Mucosa of rectum (tissue), 2 donors: ENCODE data around the gene HAUS8.
A peak's percentile ranks its signal among the peaks of the same experiment; 100 is the strongest.

Experiments used
- H3K27ac ChIP-seq, 2 donors: one replicate each; pipeline ENCODE4 v1.7.0; 2013; ENCODE audit warnings: inconsistent platforms in 2 of 2, low read depth in 2 of 2, low read length in 2 of 2
- H3K27me3 ChIP-seq, 2 donors: one replicate each; pipeline ENCODE4 v1.7.0; 2013; ENCODE audit warnings: low read length in 2 of 2; ENCODE audit not compliant: control insufficient read depth in 2 of 2, insufficient read depth in 2 of 2
- H3K36me3 ChIP-seq, 2 donors: one replicate each; pipeline ENCODE4 v1.7.0; 2013; ENCODE audit warnings: low read length in 2 of 2; ENCODE audit not compliant: control insufficient read depth in 2 of 2, insufficient read depth in 2 of 2
- H3K4me1 ChIP-seq, 2 donors: one replicate each; pipeline ENCODE4 v1.7.0; 2013; ENCODE audit warnings: low read length in 2 of 2, mild to moderate bottlenecking in 1 of 2; ENCODE audit not compliant: control insufficient read depth in 2 of 2, insufficient read depth in 2 of 2
- H3K4me3 ChIP-seq, 2 donors: one replicate each; pipeline ENCODE4 v1.7.0; 2013; ENCODE audit warnings: low read length in 2 of 2
- H3K9ac ChIP-seq, 2 donors: one replicate each; pipeline ENCODE4 v1.7.0; 2013; ENCODE audit warnings: low read length in 2 of 2, low read depth in 1 of 2, mild to moderate bottlenecking in 1 of 2
- H3K9me3 ChIP-seq, 2 donors: one replicate each; pipeline ENCODE4 v1.7.0; 2013; ENCODE audit warnings: low read length in 2 of 2; ENCODE audit not compliant: control insufficient read depth in 2 of 2
- donor health status: healthy.
- donor health status: Normal muscosa, but diverticular disease.

HAUS8 gene

DNA sequence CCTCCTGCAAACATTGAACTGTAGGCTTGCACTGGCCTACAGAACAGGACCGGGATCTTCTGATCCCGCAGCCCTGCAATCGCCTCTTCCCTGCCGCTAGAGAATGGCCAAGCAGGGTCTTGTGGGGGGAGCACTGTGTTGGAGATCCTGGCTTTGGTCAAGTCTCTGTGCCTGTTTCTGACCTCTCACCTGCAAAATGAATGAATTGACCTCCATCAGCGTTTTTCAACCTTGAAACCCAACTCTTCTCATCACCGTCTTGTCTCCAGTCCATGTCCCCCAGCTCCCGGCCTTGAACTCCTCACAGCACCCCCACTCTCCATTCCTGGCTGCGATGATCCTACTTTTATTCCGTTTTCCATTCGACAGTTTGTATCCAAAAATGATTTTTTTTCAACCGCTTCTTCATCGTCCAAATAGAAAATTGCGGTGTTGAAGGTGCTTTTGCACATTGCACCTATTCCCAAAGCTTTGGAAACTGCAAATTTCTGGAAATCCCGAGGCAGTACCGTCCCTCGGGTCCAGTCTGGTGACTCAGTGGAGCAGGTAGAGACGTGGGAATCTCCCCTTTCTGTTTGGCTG is 2.3 kb upstream of the HAUS8 start:
- Histone ChIP-seq H3K36me3 (peaks cover 0 to 9% of the 10 kb centered on the region in 2 donors), H3K27me3 (no peaks in the 10 kb centered on the region), H3K9me3 (no peaks in the 10 kb centered on the region), H3K9ac (no peak overlapping the region), H3K4me1 (peaks cover 34 to 37% of the 10 kb centered on the region in 2 donors), H3K27ac (peak overlapping the region in 1 of 2 donors; percentile 89), H3K4me3 (peak overlapping the region in 1 of 2 donors; percentile 85)

DNA sequence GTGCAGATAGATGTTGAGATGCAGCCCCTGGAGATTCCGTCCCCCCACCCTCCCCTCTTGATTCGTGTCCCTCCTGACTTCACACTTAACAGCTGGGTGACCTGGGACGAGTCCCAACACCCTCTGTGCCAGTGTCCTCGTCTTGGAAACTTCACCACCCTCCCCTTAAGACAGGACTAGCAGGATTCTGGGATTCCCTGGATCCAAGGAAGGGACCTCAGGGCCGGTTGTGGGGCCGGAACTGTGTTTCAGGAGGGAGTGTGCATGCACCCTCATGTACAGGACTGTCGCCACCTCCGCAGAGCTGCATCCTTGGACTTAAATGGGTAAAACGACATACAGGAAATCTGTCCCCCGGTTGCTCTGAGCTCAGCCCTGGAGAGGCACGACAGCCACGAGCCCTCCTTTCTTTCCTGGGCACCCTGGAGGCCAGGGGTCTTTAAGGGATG is 1.3 kb upstream of the HAUS8 start:
- H3K9ac ChIP-seq, result peak overlapping the region; percentile 79 to 83
- peaks cover 27 to 34% of the 10 kb centered on the region in 2 donors for H3K4me1 ChIP-seq
- H3K27me3 ChIP-seq, result no peaks in the 10 kb centered on the region
- H3K4me3 ChIP-seq, result peak overlapping the region; percentile 85 to 97
- peaks cover 0 to 11% of the 10 kb centered on the region in 2 donors for H3K36me3 ChIP-seq
- H3K27ac ChIP-seq, result peak overlapping the region; percentile 89
- H3K9me3 ChIP-seq, result no peaks in the 10 kb centered on the region

DNA sequence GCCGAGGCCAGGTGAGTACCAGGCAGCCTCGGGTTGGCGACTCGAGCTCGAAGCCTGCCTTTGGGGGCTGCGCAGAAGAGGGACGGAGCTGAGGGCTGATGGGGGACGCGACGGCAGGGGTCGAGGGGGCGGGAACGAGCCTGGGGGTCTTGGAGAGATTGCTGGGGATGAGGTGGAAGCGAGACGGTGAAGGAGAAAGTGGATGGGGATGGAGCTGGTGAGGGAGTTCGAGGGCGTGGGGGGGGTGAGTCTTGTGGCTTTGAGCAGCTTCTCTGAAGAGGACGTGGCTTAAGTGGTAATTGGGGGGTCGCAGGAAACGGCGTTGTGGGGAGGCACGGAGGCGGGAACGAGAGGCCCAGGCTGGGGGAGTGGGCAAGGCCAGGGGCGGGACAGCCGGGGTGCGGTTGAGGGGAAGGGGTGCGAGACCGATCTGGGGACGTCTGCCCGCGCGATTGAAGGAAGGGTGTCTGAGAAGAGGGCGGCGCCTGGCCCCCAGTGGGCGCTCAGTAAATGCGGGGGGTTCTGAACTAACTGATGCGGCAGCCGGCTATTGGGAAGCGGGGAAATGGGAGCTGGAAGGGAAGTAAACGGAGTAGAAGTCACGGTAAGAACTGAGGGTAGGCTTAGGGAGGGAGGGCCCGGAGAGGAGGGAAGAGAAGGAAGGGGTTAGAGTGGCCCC is 751 bp upstream of the HAUS8 start:
- Histone ChIP-seq H3K36me3 (peaks cover 3 to 16% of the 10 kb centered on the region in 2 donors), H3K4me3 (peak overlapping the region; percentile 85 to 97), H3K9ac (peak overlapping the region; percentile 79 to 83), H3K27me3 (no peaks in the 10 kb centered on the region), H3K4me1 (peaks cover 27 to 34% of the 10 kb centered on the region in 2 donors), H3K27ac (peak overlapping the region; percentile 89), H3K9me3 (no peaks in the 10 kb centered on the region)

DNA sequence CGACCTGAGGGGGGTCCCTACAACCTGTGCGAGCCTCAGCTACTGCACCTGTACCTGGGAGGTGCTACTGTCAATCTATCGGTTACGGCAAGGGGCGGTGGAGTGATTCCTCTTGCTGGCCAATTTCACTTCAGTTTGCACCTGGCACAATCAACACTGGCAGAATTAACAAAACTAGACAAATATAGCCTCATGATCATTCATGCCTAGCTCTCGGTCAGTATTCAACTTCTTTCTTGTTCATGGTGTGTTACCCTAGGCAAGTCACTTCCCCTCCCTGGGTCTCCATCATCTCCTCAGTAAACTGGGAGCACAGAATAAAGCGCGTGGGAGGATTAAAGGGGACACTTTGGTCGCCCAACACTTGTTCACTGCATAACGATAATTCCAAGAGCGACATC is 618 bp downstream of the HAUS8 start:
- no peaks in the 10 kb centered on the region for H3K27me3 ChIP-seq
- no peaks in the 10 kb centered on the region for H3K9me3 ChIP-seq
- peak overlapping the region; percentile 93 to 96 for H3K4me3 ChIP-seq
- H3K9ac ChIP-seq, result peak overlapping the region; percentile 93 to 96
- H3K27ac ChIP-seq, result peak overlapping the region; percentile 89
- peaks cover 6 to 24% of the 10 kb centered on the region in 2 donors for H3K36me3 ChIP-seq
- H3K4me1 ChIP-seq, result peaks cover 22 to 29% of the 10 kb centered on the region in 2 donors

DNA sequence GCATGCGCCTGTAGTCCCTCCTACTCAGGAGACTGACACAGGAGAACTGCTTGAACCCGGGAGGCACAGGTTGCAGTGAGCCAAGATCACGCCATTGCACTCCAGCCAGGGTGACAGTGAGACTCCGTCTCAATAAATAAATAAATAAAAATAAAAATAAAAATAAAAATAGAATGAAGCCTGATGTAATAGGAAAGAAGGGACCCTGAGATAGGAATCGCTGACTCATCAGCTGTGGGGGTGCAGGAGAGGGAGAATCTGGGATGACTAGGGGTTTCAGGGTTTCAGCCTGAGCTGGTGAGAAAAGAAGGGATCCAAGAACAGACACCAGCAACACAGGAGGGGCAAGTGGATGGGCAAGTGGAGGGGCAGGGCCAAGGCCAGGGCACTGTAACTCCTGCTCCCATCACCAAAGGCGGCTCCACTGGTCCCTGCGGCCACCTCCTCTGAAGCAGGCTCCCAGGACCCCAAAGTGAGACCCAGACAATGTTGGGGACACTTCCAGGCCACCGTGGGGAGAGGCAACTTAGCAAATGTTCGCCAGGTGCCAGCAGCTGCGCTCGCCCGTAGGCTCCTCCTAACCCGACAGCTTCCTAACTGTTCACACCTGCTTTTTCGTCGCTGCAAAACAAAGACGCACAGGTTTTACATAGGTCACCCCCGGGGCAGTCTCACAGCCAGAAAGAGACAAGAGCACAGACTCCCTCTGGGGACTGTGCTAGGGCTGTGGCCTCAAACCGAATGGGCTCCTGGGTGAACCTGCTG is 1.2 kb downstream of the HAUS8 start:
- H3K4me3 ChIP-seq, result peak overlapping the region; percentile 93 to 96
- H3K9me3 ChIP-seq, result no peaks in the 10 kb centered on the region
- peaks cover 22 to 23% of the 10 kb centered on the region in 2 donors for H3K4me1 ChIP-seq
- no peaks in the 10 kb centered on the region for H3K27me3 ChIP-seq
- peak overlapping the region; percentile 93 to 96 for H3K9ac ChIP-seq
- H3K27ac ChIP-seq, result peak overlapping the region; percentile 89
- H3K36me3 ChIP-seq, result peaks cover 6 to 25% of the 10 kb centered on the region in 2 donors

DNA sequence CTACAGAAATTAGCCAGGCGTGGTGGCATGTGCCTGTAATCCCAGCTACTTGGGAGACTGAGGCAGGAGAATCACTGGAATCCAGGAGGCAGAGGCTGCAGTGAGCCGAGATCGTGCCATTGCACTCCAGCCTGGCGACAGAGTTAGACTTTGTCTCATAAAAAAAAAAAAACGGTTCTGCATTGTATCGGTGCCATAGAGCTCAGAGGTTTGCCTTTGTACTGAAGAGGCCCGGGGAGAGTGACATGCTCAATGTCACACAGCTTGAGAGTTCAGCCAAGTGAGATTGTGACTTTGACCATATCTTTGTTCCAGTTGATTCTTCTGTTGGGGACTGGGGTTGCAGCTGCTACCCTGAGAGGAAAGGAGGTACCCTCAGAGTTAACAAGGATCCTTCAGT is 4.3 kb downstream of the HAUS8 start:
- Histone ChIP-seq H3K9me3 (no peaks in the 10 kb centered on the region), H3K27me3 (no peaks in the 10 kb centered on the region), H3K27ac (no peak overlapping the region), H3K36me3 (peaks cover 12 to 36% of the 10 kb centered on the region in 2 donors), H3K4me3 (no peak overlapping the region), H3K4me1 (peaks cover 10 to 14% of the 10 kb centered on the region in 2 donors), H3K9ac (no peak overlapping the region)

DNA sequence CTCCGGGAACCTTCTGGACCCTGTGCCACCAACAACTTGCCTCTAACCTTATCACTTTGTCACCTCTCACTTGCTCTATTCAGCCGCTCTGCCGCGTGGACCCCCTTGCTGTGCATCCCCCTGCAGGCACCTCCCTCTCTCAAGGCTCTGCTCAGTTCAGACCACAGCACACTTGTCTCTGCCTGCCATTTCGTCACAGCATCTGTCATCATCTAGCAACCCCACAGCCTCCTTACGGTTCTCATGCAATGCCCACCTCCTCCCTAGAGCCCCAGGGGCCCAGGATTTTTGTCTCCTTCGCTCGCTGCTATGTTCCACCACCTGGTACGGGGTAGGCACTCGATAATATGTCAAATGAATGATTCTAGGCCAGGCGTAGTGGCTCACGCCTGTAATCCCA is 4.8 kb downstream of the HAUS8 start:
- H3K9ac ChIP-seq, result no peak overlapping the region
- no peaks in the 10 kb centered on the region for H3K27me3 ChIP-seq
- H3K27ac ChIP-seq, result no peak overlapping the region
- H3K4me1 ChIP-seq, result peaks cover 10 to 14% of the 10 kb centered on the region in 2 donors
- H3K4me3 ChIP-seq, result no peak overlapping the region
- no peaks in the 10 kb centered on the region for H3K9me3 ChIP-seq
- H3K36me3 ChIP-seq, result peaks cover 12 to 36% of the 10 kb centered on the region in 2 donors

DNA sequence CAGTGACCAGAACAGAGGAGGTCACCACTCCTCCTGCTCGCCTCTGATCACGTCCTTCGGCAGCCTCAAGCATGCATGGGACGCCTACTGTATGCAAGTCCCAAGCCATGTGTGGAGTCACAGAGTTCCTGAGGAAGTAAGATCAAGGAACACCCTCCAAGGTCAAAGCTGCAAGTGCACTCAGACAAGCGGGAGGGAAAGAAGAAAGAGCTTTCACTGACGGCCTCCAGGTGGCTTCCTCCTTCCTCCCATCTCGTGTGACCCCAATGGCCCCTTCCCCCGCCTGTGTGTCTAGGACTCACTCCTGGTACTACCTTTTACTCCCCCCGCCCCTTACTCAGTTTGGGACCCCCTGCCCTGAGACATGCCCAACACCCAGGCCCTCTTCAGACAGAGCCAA is 6.1 kb downstream of the HAUS8 start:
- Histone ChIP-seq H3K27me3 (no peaks in the 10 kb centered on the region), H3K9me3 (no peaks in the 10 kb centered on the region), H3K36me3 (peaks cover 12 to 36% of the 10 kb centered on the region in 2 donors), H3K9ac (no peak overlapping the region), H3K27ac (no peak overlapping the region), H3K4me3 (no peak overlapping the region), H3K4me1 (peaks cover 3 to 13% of the 10 kb centered on the region in 2 donors)

DNA sequence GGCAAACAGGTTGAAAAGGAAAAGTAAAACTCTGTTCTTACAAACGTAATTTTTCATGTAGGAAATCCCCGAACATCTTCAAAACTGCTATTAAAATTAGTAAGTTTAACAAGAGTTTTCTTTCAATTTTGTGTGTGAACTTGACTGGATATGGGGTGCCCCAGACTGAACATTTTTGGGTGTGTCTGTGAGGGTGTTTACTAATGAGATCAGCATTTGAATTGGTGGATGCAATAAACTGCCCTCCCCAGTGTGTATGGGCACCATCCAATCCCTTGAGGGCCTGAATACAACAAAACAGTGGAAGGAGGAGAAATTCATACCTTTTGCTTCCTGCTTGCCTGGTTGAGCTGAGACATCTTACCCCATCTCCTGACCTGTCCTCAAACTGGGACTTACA is 11.8 kb downstream of the HAUS8 start:
- Histone ChIP-seq H3K4me1 (peaks cover 17 to 24% of the 10 kb centered on the region in 2 donors), H3K9ac (no peak overlapping the region), H3K9me3 (no peaks in the 10 kb centered on the region), H3K27ac (peak overlapping the region in 1 of 2 donors; percentile 92), H3K36me3 (peaks cover 7 to 16% of the 10 kb centered on the region in 2 donors), H3K27me3 (no peaks in the 10 kb centered on the region), H3K4me3 (no peak overlapping the region)

DNA sequence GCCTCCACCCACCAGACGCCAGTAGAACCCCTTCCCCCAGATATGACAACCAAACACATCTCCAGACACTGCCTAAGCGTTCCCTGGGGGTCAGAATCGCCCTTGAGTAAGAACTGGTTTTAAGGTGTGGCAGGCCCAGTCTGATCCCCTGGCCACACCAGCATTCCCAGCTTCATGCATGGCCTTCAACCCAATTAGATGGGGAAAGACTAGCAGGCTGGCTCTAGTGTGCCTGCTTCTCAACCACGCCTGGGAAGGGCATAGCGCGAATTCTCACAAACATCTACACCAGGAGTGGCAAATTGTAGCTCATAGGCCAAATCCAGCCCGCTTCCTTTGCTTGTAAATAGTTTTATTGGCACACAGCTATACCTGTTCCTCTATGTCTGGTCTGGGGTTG is 13.6 kb downstream of the HAUS8 start:
- Histone ChIP-seq H3K9me3 (no peaks in the 10 kb centered on the region), H3K4me3 (peak overlapping the region in 1 of 2 donors; percentile 39), H3K9ac (peak overlapping the region in 1 of 2 donors; percentile 5), H3K4me1 (peaks cover 14 to 24% of the 10 kb centered on the region in 2 donors), H3K27ac (peak overlapping the region; percentile 71 to 92), H3K36me3 (peaks cover 14 to 25% of the 10 kb centered on the region in 2 donors), H3K27me3 (no peaks in the 10 kb centered on the region)
